GM18868 (cell line): ENCODE results near the gene MCL1.
"Not testable (repeated sequence)": the region's sequence is repeated elsewhere in the genome, so short reads cannot be mapped to it uniquely, and the experiment has no call there.

ENCODE experiments used
- ATAC-seq: cut with Tn5 transposase; IDR thresholded peaks from one replicate; pipeline ENCODE4 v1.9.1; 2021; ENCODE audit warnings: mild to moderate bottlenecking, moderate library complexity; ENCODE audit not compliant: unreplicated experiment

MCL1 gene

GRCh38 chr1:150573648-150574071 is 5.8 kb downstream of the MCL1 start:
- ATAC-seq, result not testable (repeated sequence)

GRCh38 chr1:150572918-150573647 is 6.3 kb downstream of the MCL1 start:
- no peak for ATAC-seq

- ATAC-seq, result no peak
Measured at GRCh38 chr1:150568594-150568966, 10.8 kb downstream of the MCL1 start.

- peak; percentile 15 for ATAC-seq
Measured at GRCh38 chr1:150567717-150568593, 11.5 kb downstream of the MCL1 start.

GRCh38 chr1:150567341-150567716 is 12.1 kb downstream of the MCL1 start:
- ATAC-seq, result peak; percentile 39

- ATAC-seq, result no peak
Measured at GRCh38 chr1:150566589-150567340, 12.6 kb downstream of the MCL1 start.

GRCh38 chr1:150565240-150565991 is 14.0 kb downstream of the MCL1 start:
- not testable (repeated sequence) for ATAC-seq

- no peak for ATAC-seq
Measured at GRCh38 chr1:150564051-150564991, 15.1 kb downstream of the MCL1 start.

- no peak for ATAC-seq
Measured at GRCh38 chr1:150563340-150564038, 15.9 kb downstream of the MCL1 start.

- peak; percentile 33 for ATAC-seq
Measured at GRCh38 chr1:150562446-150563339, 16.7 kb downstream of the MCL1 start.

- peak; percentile 35 for ATAC-seq
Measured at GRCh38 chr1:150561974-150562445, 17.4 kb downstream of the MCL1 start.

- peak; percentile 14 for ATAC-seq
Measured at GRCh38 chr1:150561254-150561973, 18.0 kb downstream of the MCL1 start.

- peak; percentile 31 for ATAC-seq
Measured at GRCh38 chr1:150560576-150561253, 18.7 kb downstream of the MCL1 start.

GRCh38 chr1:150560011-150560438 is 19.4 kb downstream of the MCL1 start:
- no peak for ATAC-seq

- no peak for ATAC-seq
Measured at GRCh38 chr1:150559656-150560010, 19.8 kb downstream of the MCL1 start.

GRCh38 chr1:150558761-150559655 is 20.4 kb downstream of the MCL1 start:
- no peak for ATAC-seq
